H9 (cell line): ENCODE data around the gene TNRC18. TPM values are rescaled to one million over a fixed set of nuclear protein-coding genes. Genes with fewer than 3 reads are reported as not detected.
A peak's percentile ranks its signal among the peaks of the same experiment; 100 is the strongest.

Experiments
- DNase-seq: peaks from one replicate; pipeline ENCODE4 v3.0.0-alpha.2; 2017
- H2AFZ ChIP-seq: one replicate; pipeline ENCODE4 v1.6.1; 2013; ENCODE audit warnings: mild to moderate bottlenecking, low read length, control low read depth, moderate library complexity
- H2AK5ac ChIP-seq: 2 replicates; pipeline ENCODE4 v1.6.1; 2013; ENCODE audit warnings: low read length, control low read depth, mixed read lengths; ENCODE audit not compliant: insufficient read length
- H2BK120ac ChIP-seq: one replicate; pipeline ENCODE4 v1.6.1; 2013; ENCODE audit warnings: low read depth, mild to moderate bottlenecking, low read length, control low read depth, inconsistent platforms; ENCODE audit not compliant: poor library complexity, severe bottlenecking
- H2BK12ac ChIP-seq: 2 replicates; pipeline ENCODE4 v1.6.1; 2013; ENCODE audit warnings: low read length, control low read depth, mixed read lengths, low read depth; ENCODE audit not compliant: insufficient read length
- H2BK15ac ChIP-seq: 2 replicates; pipeline ENCODE4 v1.6.1; 2013; ENCODE audit warnings: low read depth, low read length, control low read depth
- H2BK20ac ChIP-seq: one replicate; pipeline ENCODE4 v1.6.1; 2013; ENCODE audit warnings: low read depth, mild to moderate bottlenecking, low read length, control low read depth, inconsistent platforms; ENCODE audit not compliant: poor library complexity, severe bottlenecking
- H2BK5ac ChIP-seq: 2 replicates; pipeline ENCODE4 v1.6.1; 2013; ENCODE audit warnings: low read length, control low read depth, mixed read lengths; ENCODE audit not compliant: insufficient read length
- H3K14ac ChIP-seq: 2 replicates; pipeline ENCODE4 v1.6.1; 2013; ENCODE audit warnings: low read length, control low read depth; ENCODE audit not compliant: insufficient read depth
- H3K18ac ChIP-seq: 2 replicates; pipeline ENCODE4 v1.6.1; 2013; ENCODE audit warnings: low read depth, mild to moderate bottlenecking, mixed read lengths, low read length, control low read depth; ENCODE audit not compliant: insufficient read length
- H3K23ac ChIP-seq: 2 replicates; pipeline ENCODE4 v1.6.1; 2013; ENCODE audit warnings: low read length, control low read depth, mixed read lengths, low read depth; ENCODE audit not compliant: insufficient read length
- H3K23me2 ChIP-seq: 2 replicates; pipeline ENCODE4 v1.6.1; 2013; ENCODE audit warnings: low read depth, mild to moderate bottlenecking, mixed read lengths, low read length, control low read depth; ENCODE audit not compliant: insufficient read length, poor library complexity, severe bottlenecking
- H3K27ac ChIP-seq: 2 replicates; pipeline ENCODE4 v1.5.1; 2013; ENCODE audit warnings: low read length, control low read depth, mixed read lengths, low read depth; ENCODE audit not compliant: insufficient read length
- H3K27me3 ChIP-seq: 2 replicates; pipeline ENCODE4 v1.6.1; 2013; ENCODE audit warnings: low read length, control low read depth, inconsistent platforms; ENCODE audit not compliant: insufficient read depth
- H3K4ac ChIP-seq: 2 replicates; pipeline ENCODE4 v1.6.1; 2013; ENCODE audit warnings: low read depth, mild to moderate bottlenecking, control low read depth, inconsistent platforms, low read length, moderate library complexity
- H3K4me1 ChIP-seq: 2 replicates; pipeline ENCODE4 v1.6.1; 2013; ENCODE audit warnings: low read length, control low read depth, inconsistent platforms; ENCODE audit not compliant: insufficient read depth
- H3K4me2 ChIP-seq: 2 replicates; pipeline ENCODE4 v1.6.1; 2013; ENCODE audit warnings: low read length, control low read depth, mixed read lengths; ENCODE audit not compliant: insufficient read length, insufficient read depth
- H3K56ac ChIP-seq: 2 replicates; pipeline ENCODE4 v1.6.1; 2013; ENCODE audit warnings: low read depth, mild to moderate bottlenecking, mixed read lengths, low read length, control low read depth; ENCODE audit not compliant: insufficient read length
- H3K79me1 ChIP-seq: 2 replicates; pipeline ENCODE4 v1.6.1; 2013; ENCODE audit warnings: low read depth, mild to moderate bottlenecking, moderate library complexity, low read length, control low read depth, inconsistent platforms; ENCODE audit not compliant: insufficient read depth, poor library complexity, severe bottlenecking
- H3K79me2 ChIP-seq: 2 replicates; pipeline ENCODE4 v1.6.1; 2013; ENCODE audit warnings: low read length, control low read depth, inconsistent platforms; ENCODE audit not compliant: insufficient read depth
- H3K9ac ChIP-seq: 2 replicates; pipeline ENCODE4 v1.6.1; 2013; ENCODE audit warnings: low read length, control low read depth, mixed read lengths; ENCODE audit not compliant: insufficient read length; ENCODE audit errors: extremely low read depth
- H3K9me3 ChIP-seq: one replicate; pipeline ENCODE4 v1.6.1; 2013; ENCODE audit warnings: low read depth, low read length, inconsistent platforms; ENCODE audit not compliant: control insufficient read depth
- H3T11ph ChIP-seq: one replicate; pipeline ENCODE4 v1.6.1; 2013; ENCODE audit warnings: mild to moderate bottlenecking, low read length, control low read depth, inconsistent platforms
- H4K20me1 ChIP-seq: one replicate; pipeline ENCODE4 v1.6.1; 2013; ENCODE audit not compliant: control insufficient read depth, insufficient read length, insufficient read depth
- H4K5ac ChIP-seq: 2 replicates; pipeline ENCODE4 v1.6.1; 2013; ENCODE audit warnings: low read depth, mild to moderate bottlenecking, mixed read lengths, low read length, control low read depth; ENCODE audit not compliant: insufficient read length
- H4K8ac ChIP-seq: replicated peaks from 2 replicates; pipeline ENCODE4 v1.6.1; 2013; ENCODE audit warnings: low read length, control low read depth, mixed read lengths, low read depth; ENCODE audit not compliant: insufficient read length
- H4K91ac ChIP-seq: 2 replicates; pipeline ENCODE4 v1.6.1; 2013; ENCODE audit warnings: low read depth, mild to moderate bottlenecking, moderate library complexity, mixed read lengths, low read length, control low read depth; ENCODE audit not compliant: insufficient read length
- H3K27ac Mint-ChIP-seq, 3 experiments: 2 replicates in 2 of 3; 3 replicates in 1 of 3; pipeline ENCODE4 v1.8.0; 2020 to 2021; ENCODE audit warnings: mixed read lengths in 3 of 3, mild to moderate bottlenecking in 1 of 3, moderate library complexity in 1 of 3
- H3K27me3 Mint-ChIP-seq: 2 replicates; pipeline ENCODE4 v1.8.0; 2021; ENCODE audit warnings: low read depth, mild to moderate bottlenecking, moderate library complexity, mixed read lengths
- H3K36me3 Mint-ChIP-seq, 3 experiments: 2 replicates in 2 of 3; 3 replicates in 1 of 3; pipeline ENCODE4 v1.8.0; 2020 to 2021; ENCODE audit warnings: low read depth in 3 of 3, mixed read lengths in 3 of 3; ENCODE audit not compliant: insufficient read depth in 1 of 3
- H3K4me1 Mint-ChIP-seq, 2 experiments: 2 replicates each; pipeline ENCODE4 v1.8.0; 2020; ENCODE audit warnings: mixed read lengths in 2 of 2
- H3K4me3 Mint-ChIP-seq, 2 experiments: 2 replicates in 1 of 2; 3 replicates in 1 of 2; pipeline ENCODE4 v1.8.0; 2020 to 2021; ENCODE audit warnings: mild to moderate bottlenecking in 2 of 2, mixed read lengths in 2 of 2, moderate library complexity in 1 of 2
- H3K9me3 Mint-ChIP-seq, 2 experiments: 2 replicates in 1 of 2; 3 replicates in 1 of 2; pipeline ENCODE4 v1.8.0; 2020; ENCODE audit warnings: mild to moderate bottlenecking in 2 of 2, mixed read lengths in 2 of 2, moderate library complexity in 1 of 2
- CTCF ChIP-seq: fragments of 200-600 bp; sonication (generic); conservative IDR thresholded peaks from 3 replicates; pipeline ENCODE4 v1.8.0; 2021; ENCODE audit warnings: antibody characterized with exemption, mild to moderate bottlenecking
- WGBS: extraction: QIAGEN DNeasy Blood & Tissue Kit; methylation state at CpG from one replicate; pipeline ENCODE4 v1.1.7; 2013; ENCODE audit warnings: missing lambda C conversion rate, low lambda C conversion rate, mixed read lengths; ENCODE audit not compliant: insufficient read length; ENCODE audit errors: extremely low coverage; 5-methylcytosine and 5-hydroxymethylcytosine counted together
- total RNA-seq: library from RNA; stranded (reverse); gene quantifications from 2 replicates; pipeline ENCODE4 v1.2.1, GENCODE V29; 2021

The TNRC18 gene
- total RNA-seq, 1 experiment from 2014 or later: 21.2 TPM

GRCh38 chr7:5334671-5335070, 89.0 kb downstream of the TNRC18 start:
- Histone ChIP-seq H3K23me2 (no peaks in the 10 kb centered on the region), H3K79me1 (no peaks in the 10 kb centered on the region), H2BK120ac (no peak overlapping the region), H2BK15ac (no peak overlapping the region), H4K91ac (no peak overlapping the region), H3K4me2 (no peak overlapping the region), H2BK20ac (no peak overlapping the region), H3K4ac (no peak overlapping the region), H3K9me3 (no peaks in the 10 kb centered on the region), H3K27ac (no peak overlapping the region), H4K5ac (no peak overlapping the region), H3K56ac (no peak overlapping the region), H3K18ac (no peak overlapping the region), H3K14ac (no peak overlapping the region; the same call in 1 of the 2 replicates), H4K8ac (no peak overlapping the region), H3K4me1 (no peaks in the 10 kb centered on the region), H3K23ac (no peak overlapping the region), H4K20me1 (no peaks in the 10 kb centered on the region), H3K79me2 (no peaks in the 10 kb centered on the region), H3T11ph (no peak overlapping the region), H3K9ac (no peak overlapping the region), H2BK12ac (no peak overlapping the region), H2BK5ac (no peak overlapping the region), H2AFZ (no peak overlapping the region), H3K27me3 (no peaks in the 10 kb centered on the region), H2AK5ac (no peak overlapping the region)
- peaks cover 0 to 8% of the 10 kb centered on the region in 2 experiments; a peak in 2 of 4 replicates for H3K4me1 Mint-ChIP-seq
- peak overlapping the region in 1 of 3 experiments; percentile 61; a peak in 1 of 7 replicates for H3K27ac Mint-ChIP-seq
- no peaks in the 10 kb centered on the region; the same call in none of the 2 replicates for H3K27me3 Mint-ChIP-seq
- peaks cover 0 to 12% (median 6%) of the 10 kb centered on the region in 3 experiments; a peak in 5 of 7 replicates for H3K36me3 Mint-ChIP-seq
- H3K9me3 Mint-ChIP-seq: peaks cover 12 to 13% of the 10 kb centered on the region in 2 experiments; a peak in 4 of 5 replicates
- no peak for TF ChIP-seq CTCF
- H3K4me3 Mint-ChIP-seq: no peak overlapping the region
- no CpG with 5 or more reads among the region's 8 CpGs for WGBS
- DNase-seq: no peak
